ENCODE data around the gene GRHL3.

GRHL3 gene

GRCh38 chr1:24339996-24340395 is 20.8 kb downstream of the GRHL3 start:
- H3K4me3 ChIP-seq (replicated peaks in 1 of 2; ENCODE audit: low read depth in 2 of 2, low read length in 2 of 2): no peak overlapping the region
- no peak for DNase-seq (ENCODE audit: low read depth in 2 of 2)
- TF ChIP-seq CTCF (IDR thresholded peaks at IDR 0.05; ENCODE audit: low read depth, low read length): no peak

GRCh38 chr1:24340770-24341169 is 21.6 kb downstream of the GRHL3 start:
- no peak for TF ChIP-seq CTCF (IDR thresholded peaks at IDR 0.05; ENCODE audit: low read depth, low read length)
- DNase-seq (ENCODE audit: low read depth in 2 of 2): no peak
- no peak overlapping the region for H3K4me3 ChIP-seq (replicated peaks in 1 of 2; ENCODE audit: low read depth in 2 of 2, low read length in 2 of 2)

GRCh38 chr1:24341260-24341659 is 22.1 kb downstream of the GRHL3 start:
- no peak for TF ChIP-seq CTCF (IDR thresholded peaks at IDR 0.05; ENCODE audit: low read depth, low read length)
- H3K4me3 ChIP-seq (replicated peaks in 1 of 2; ENCODE audit: low read depth in 2 of 2, low read length in 2 of 2): no peak overlapping the region
- DNase-seq (ENCODE audit: low read depth in 2 of 2): no peak

GRCh38 chr1:24343412-24344089 is 24.4 kb downstream of the GRHL3 start:
- no peak overlapping the region for H3K4me3 ChIP-seq (replicated peaks in 1 of 2; ENCODE audit: low read depth in 2 of 2, low read length in 2 of 2)
- DNase-seq (ENCODE audit: low read depth in 2 of 2): no peak
- no peak for TF ChIP-seq CTCF (IDR thresholded peaks at IDR 0.05; ENCODE audit: low read depth, low read length)

GRCh38 chr1:24344090-24344742 is 25.1 kb downstream of the GRHL3 start:
- DNase-seq (ENCODE audit: low read depth in 2 of 2): no peak
- no peak for TF ChIP-seq CTCF (IDR thresholded peaks at IDR 0.05; ENCODE audit: low read depth, low read length)
- no peak overlapping the region for H3K4me3 ChIP-seq (replicated peaks in 1 of 2; ENCODE audit: low read depth in 2 of 2, low read length in 2 of 2)

- no peak for TF ChIP-seq CTCF (IDR thresholded peaks at IDR 0.05; ENCODE audit: low read depth, low read length)
- H3K4me3 ChIP-seq (replicated peaks in 1 of 2; ENCODE audit: low read depth in 2 of 2, low read length in 2 of 2): no peak overlapping the region
- DNase-seq (ENCODE audit: low read depth in 2 of 2): no peak
Observed at GRCh38 chr1:24345334-24345733, 26.2 kb downstream of the GRHL3 start.

Data from cardiac fibroblast (primary cell).